D721Med (cell line): ENCODE measurements around the gene RPP25.

Experiments
- DNase-seq: peaks from one replicate; pipeline ENCODE4 v3.0.0; 2011; ENCODE audit warnings: low spot score; ENCODE audit not compliant: insufficient read length
- FAIRE-seq: peaks from 2 replicates; lab custom pipeline; 2011; peaks lifted over from hg19 to GRCh38; lab: Jason Lieb, UNC
- TF ChIP-seq, protein P1 (sequence below): IDR thresholded peaks from 2 replicates; pipeline ENCODE4 v1.5.1; 2012; ENCODE audit warnings: mild to moderate bottlenecking, control low read depth; ENCODE audit not compliant: insufficient read depth; ENCODE audit errors: missing control alignments

Gene RPP25

DNA sequence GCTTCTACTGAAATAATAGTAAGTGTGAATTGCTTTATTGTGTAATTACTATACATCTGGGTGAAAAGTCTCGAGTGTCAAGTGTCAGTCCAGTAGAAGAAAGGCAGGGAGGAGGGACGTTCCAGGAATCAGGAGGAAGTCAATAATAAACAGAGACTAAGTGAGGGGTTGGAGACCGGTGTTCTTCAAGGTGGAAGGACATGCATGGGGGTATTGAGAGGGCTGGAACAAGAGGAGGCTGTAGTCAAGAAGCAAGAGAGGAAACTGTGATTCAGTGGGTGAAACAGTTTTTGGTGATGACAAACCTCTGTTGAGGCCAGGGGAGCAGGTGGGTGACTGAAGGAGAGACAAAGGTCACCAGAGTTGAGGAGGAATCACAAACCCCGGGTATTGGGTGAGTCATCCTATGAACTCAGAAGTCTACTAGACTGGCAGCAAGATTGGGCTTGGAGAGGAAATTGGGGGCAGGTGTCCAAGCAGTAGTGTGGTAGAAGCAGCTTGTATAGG lies 27.2 kb upstream of the RPP25 start:
- FAIRE-seq, result no peak
- TF ChIP-seq, protein P1, sequence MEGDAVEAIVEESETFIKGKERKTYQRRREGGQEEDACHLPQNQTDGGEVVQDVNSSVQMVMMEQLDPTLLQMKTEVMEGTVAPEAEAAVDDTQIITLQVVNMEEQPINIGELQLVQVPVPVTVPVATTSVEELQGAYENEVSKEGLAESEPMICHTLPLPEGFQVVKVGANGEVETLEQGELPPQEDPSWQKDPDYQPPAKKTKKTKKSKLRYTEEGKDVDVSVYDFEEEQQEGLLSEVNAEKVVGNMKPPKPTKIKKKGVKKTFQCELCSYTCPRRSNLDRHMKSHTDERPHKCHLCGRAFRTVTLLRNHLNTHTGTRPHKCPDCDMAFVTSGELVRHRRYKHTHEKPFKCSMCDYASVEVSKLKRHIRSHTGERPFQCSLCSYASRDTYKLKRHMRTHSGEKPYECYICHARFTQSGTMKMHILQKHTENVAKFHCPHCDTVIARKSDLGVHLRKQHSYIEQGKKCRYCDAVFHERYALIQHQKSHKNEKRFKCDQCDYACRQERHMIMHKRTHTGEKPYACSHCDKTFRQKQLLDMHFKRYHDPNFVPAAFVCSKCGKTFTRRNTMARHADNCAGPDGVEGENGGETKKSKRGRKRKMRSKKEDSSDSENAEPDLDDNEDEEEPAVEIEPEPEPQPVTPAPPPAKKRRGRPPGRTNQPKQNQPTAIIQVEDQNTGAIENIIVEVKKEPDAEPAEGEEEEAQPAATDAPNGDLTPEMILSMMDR, result no peak
- no peak for DNase-seq

DNA sequence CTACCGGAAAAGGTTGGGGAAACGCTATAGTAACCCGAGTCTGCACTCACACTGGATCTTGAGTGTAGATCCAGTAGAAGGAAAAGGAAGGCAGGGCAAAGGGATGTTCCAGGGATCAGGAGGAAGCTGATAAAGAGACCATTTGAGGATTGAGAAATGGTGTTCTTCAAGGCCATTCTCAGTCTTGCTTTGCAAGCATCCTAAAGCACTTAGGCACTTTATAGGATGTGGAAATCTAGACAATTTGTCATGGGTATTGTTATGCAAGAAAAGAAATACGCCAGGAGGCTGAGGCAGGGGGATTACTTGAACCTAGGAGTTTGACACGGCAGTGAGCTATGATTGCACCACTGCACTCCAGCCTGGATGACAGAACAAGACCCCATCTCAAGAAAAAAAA lies 25.6 kb upstream of the RPP25 start:
- TF ChIP-seq, protein P1, result no peak
- DNase-seq (no peak), FAIRE-seq (no peak)

DNA sequence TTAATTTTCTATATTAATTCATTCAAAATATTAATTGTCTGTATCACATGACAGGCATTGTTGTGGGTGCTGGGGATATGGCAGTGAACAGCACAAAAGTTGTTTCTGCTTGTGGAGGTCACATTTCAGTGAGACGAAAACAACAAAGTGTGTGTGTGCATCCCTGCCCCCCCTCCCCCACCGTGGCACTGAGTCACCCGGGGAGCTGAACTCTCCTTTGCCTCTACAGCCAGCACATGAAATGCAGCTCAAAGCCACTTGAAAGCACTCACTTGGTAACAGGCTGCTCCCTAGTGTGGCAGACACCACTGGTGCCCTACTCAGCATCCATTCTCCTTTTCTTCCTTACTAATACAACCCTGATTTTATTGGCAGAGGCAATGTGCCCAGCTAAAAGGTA lies 21.9 kb upstream of the RPP25 start:
- DNase-seq, result no peak
- no peak for FAIRE-seq
- TF ChIP-seq, protein P1, result no peak

DNA sequence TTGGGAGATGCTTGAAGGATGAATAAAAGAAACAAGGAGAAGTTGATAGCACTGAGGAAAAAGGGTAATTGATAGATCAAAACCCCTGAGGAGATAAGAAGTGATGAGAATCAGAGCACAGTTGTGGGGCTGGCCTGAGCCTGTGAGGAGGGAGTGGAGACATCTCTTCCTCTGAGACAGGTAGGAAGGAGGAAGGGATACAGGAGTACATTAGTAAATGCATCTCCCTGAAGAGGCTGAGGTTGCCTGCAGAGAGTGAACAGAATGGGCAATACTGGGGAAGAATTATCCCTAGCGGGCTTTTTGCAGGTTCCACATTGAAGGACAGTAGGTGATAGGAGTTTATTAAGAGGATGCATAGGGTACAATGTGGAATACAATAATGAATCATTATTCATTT lies 21.5 kb upstream of the RPP25 start:
- FAIRE-seq (no peak), DNase-seq (no peak)
- TF ChIP-seq, protein P1, result no peak

DNA sequence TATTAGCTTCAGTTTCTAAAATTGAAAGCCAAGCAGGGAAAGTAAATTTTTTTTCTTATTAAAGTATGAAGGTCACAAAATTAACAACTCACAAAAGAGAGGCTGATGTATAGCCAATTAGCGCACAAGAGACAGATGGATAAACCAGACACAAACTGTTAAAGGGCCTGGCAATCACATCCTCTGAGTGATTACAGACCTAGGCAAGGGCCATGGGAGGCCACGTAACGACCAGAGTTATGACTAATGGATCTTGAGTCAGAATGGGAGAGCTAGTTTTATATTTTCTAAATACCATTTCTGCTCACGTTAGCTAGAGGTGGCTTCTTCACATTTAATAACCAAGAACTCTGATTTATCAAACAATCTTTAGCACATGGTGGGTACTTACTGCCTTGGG lies 21.0 kb upstream of the RPP25 start:
- no peak for DNase-seq
- TF ChIP-seq, protein P1, result no peak
- no peak for FAIRE-seq

DNA sequence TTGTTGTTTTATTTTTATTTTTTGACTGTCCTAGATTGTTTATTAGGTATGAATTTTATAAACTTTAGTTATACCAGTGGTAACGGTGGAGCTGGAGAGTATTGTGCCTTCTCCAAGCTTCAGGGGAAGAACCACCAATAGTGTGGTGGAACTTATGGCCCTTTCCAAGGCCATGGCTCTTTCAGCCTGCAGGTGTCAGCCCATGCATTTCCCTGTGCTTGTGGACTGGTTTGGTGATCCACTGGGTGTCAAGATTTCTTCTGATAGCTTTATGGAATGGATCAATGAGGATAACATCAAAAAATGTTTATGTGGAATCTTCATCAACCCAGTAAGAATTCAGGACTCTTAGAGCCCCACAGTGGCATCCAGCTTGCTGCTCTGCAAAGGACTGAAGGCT lies 19.6 kb upstream of the RPP25 start:
- no peak for DNase-seq
- TF ChIP-seq, protein P1, result no peak
- FAIRE-seq, result no peak

DNA sequence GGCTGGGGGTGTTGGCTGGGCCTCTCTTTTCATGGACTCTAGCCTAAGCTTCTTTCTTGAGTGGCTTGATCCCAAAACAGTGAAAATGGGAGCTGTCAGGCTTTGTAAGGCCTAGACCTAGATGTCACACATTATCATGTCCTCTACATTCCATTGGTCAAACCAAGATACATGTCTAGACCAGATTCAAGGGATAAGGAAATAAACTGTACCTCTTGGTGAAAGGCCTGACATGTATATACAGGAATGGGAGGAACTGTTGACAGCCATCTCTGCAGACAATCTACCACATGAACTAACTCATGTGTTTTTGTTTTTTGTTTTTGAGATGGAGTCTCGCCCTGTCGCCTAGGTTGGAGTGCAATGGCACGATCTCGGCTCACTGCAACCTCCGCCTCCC lies 11.1 kb upstream of the RPP25 start:
- no peak for FAIRE-seq
- DNase-seq, result no peak
- TF ChIP-seq, protein P1, result no peak
